HG03045 (cell line): ENCODE data around the gene APOLD1.
"Not testable (repeated sequence)": the region's sequence is repeated elsewhere in the genome, so short reads cannot be mapped to it uniquely, and the experiment has no call there.

Experiments
- ATAC-seq: cut with Tn5 transposase; IDR thresholded peaks from one replicate; pipeline ENCODE4 v1.9.1; 2021; ENCODE audit warnings: mild to moderate bottlenecking, moderate library complexity; ENCODE audit not compliant: unreplicated experiment

Gene APOLD1

DNA sequence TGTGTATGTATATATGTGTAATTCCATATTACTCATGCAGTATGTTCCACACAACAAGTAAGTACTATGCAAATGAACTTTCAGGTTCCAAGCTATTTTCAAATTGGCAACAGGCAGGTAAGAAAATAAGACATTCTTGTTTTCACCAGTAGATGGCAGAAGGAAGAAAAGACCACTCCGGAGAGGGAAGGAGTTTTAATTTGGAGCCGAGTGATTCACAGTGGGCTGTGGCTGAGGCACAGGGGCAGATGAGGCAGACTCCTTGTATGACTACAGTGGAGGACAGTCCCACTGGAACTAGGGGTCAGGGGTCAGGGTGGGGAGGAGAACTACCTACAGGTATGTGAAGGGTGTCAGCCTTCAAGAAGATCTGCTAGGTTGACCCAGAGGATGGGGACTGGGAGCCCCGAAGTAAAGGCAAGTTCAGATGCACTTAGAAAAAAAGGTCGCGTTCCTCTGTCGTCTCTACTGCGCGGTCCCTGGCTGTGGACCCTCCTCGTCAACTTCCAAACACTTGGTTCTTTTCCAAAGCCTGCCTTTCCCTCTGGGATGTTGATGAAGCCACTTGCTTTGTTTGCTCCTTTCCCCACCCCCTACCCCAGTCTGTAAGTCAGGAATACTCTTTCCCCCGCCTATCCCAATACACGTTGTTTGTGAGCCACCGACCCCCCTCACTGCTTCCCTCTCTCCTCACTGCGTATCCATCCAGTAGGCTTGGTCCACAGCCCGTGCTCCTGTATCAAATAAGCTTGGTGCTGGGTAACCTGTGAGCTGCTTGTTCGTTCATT is 51.8 kb downstream of the APOLD1 start:
- no peak for ATAC-seq

DNA sequence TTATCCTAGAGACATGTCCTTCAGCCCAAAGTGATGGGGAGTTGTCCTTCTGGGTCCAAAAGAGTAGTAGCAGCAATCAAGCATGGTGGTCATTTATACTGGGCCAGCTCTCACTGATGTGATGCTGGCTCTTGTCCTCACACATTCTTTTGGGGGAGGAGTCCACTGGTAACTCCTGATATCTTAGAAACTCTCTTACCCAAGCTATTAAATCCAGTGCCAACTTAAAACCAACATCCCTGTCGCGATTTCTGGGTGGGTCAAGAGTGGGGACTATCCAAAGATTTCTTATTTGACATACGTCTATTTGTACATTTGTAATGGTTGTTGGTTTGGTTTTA is 52.3 kb downstream of the APOLD1 start:
- ATAC-seq = no peak

DNA sequence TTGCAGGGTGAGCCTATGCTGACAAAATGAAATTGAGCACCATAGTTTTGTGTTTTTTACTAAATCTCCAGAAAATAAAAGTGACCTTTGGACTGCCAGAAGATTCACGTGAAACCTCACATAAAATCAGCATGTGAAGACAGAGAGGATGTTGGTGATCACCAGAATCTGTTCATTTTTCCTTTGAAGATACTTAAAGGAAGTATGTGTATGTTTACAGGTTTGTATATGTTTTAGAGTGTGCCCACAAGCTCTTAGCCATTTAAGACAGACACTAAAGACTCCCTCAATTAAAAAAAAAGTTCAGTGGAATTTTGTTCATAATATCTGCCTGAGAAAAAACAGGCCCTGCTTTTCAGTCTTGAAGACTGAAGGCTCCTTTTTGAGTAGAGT is 53.5 kb downstream of the APOLD1 start:
- no peak for ATAC-seq

DNA sequence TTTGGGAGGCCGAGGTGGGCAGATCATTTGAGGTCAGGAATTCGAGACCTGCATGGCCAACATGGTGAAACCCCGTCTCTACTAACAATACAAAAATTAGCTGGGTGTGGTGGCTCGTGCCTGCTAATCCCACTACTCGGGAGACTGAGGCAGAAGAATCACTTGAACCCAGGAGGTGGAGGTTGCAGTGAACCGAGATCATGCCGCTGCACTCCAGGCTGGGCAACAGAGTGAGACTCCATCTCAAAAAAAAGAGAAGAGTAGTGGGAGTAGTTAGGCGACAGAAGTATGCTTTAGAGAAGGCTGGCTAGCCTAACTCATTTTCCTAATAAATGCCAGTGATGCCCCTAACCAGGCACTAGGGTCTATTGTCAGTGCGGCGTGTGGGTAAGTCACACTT is 54.0 kb downstream of the APOLD1 start:
- not testable (repeated sequence) for ATAC-seq

DNA sequence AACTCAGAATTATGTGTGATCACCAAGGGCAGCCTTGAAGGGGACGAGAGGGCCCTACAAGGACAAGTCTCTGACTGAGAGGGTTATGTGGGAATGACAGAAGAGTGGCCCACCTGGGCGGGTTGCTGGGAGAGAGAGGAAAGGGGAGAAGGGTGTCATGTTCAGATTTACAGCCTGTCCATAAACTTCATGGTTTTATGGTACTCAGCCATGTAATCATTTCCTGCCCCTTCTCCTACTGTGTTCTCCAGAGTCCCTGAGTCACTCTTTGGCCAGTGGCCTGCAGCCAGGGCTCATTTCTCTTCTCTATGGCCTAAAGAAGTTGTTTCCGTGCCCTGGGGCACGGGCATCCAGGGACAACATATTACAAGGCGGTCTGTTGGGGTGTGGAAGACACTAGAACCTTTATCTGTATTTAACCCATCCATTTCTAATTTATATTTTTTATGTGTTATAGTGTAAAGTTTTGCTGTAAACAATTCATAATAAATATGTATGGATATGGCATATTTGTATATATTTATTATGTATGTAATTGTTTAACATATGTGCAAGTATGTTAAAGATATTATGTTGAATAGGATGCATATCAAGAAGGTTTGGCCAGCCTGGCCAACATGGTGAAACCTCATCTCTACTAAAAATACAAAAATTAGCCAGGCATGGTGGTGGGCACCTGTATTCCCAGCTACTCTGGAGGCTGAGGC is 54.6 kb downstream of the APOLD1 start:
- ATAC-seq = no peak

DNA sequence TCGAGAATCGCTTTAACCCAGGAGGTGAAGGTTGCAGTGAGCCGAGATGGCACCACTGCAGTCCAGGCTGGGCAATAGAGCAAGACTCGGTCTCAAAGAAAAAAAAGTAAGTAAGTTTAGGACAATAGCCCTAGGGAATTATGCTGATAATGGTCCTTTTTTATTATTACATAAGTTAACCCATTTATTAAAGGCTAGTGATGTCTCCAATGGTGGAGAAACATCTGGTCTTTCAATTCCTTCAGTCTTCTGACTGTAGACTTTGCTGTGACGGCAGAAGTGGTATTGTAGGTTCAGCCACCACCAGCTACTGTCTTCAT is 55.1 kb downstream of the APOLD1 start:
- no peak for ATAC-seq
